Suprapubic skin (tissue), 4 donors: ENCODE data around the gene GBGT1. TPM values are rescaled to one million over a fixed set of nuclear protein-coding genes. Genes with fewer than 3 reads are reported as not detected.

Source experiments
- DNase-seq, 2 donors: peaks; one replicate each; pipeline ENCODE4 v3.0.0-alpha.2; 2019; ENCODE audit warnings: low spot score in 2 of 2
- H3K27ac ChIP-seq: fragments of 200-600 bp; sonication (generic); one replicate; pipeline ENCODE4 v1.5.1; 2019
- H3K27me3 ChIP-seq: fragments of 200-600 bp; sonication (generic); one replicate; pipeline ENCODE4 v1.5.1; 2019
- H3K36me3 ChIP-seq: fragments of 200-600 bp; sonication (generic); one replicate; pipeline ENCODE4 v1.5.1; 2019
- H3K4me1 ChIP-seq: fragments of 200-600 bp; sonication (generic); one replicate; pipeline ENCODE4 v1.5.1; 2019
- H3K4me3 ChIP-seq: fragments of 200-600 bp; sonication (generic); one replicate; pipeline ENCODE4 v1.5.1; 2019; ENCODE audit warnings: mild to moderate bottlenecking
- H3K9me3 ChIP-seq: fragments of 200-600 bp; sonication (generic); one replicate; pipeline ENCODE4 v1.5.1; 2019
- CTCF ChIP-seq, 2 donors: fragments of 200-600 bp in 1 of 2; fragments of 450-650 bp in 1 of 2; sonication (generic) in 1 of 2; IDR thresholded peaks; one replicate each; pipeline ENCODE4 v1.5.1; 2016 to 2019; ENCODE audit warnings: antibody characterized with exemption in 2 of 2, mild to moderate bottlenecking in 1 of 2, moderate library complexity in 1 of 2
- EP300 ChIP-seq: sonication (generic); formaldehyde crosslinking; IDR thresholded peaks from one replicate; pipeline ENCODE4 v1.6.1; 2017; ENCODE audit warnings: antibody characterized with exemption
- POLR2A ChIP-seq, 2 donors: fragments of 450-650 bp; IDR thresholded peaks; one replicate each; pipeline ENCODE4 v1.6.1; 2017; ENCODE audit warnings: antibody characterized with exemption in 2 of 2, mild to moderate bottlenecking in 2 of 2, moderate library complexity in 2 of 2
- POLR2AphosphoS5 ChIP-seq, 3 donors: sonication (generic); formaldehyde crosslinking; IDR thresholded peaks; one replicate each; pipeline ENCODE4 v1.6.1; 2017; ENCODE audit warnings: antibody characterized with exemption in 3 of 3
- WGBS: methylation state at CpG from one replicate; pipeline ENCODE4 v1.1.5; 2018; 5-methylcytosine and 5-hydroxymethylcytosine counted together
- total RNA-seq, 4 donors: library from RNA; depleted of rRNA; stranded (reverse); fragments of >200 nt; gene quantifications; one replicate each; pipeline ENCODE4 v1.1.0, GENCODE V29; 2016

GBGT1 gene
- total RNA-seq, 4 donors from 2014 or later = 2.6 to 14.6 (median 5.8) TPM

- 38% methylated on average over 8 of the region's 18 CpGs for WGBS
- Histone ChIP-seq H3K4me3 (peak overlapping the region; percentile 93), H3K9me3 (no peaks in the 10 kb centered on the region), H3K4me1 (peaks cover 94% of the 10 kb centered on the region), H3K36me3 (no peaks in the 10 kb centered on the region), H3K27ac (peak overlapping the region; percentile 98), H3K27me3 (no peaks in the 10 kb centered on the region)
- TF ChIP-seq CTCF (IDR thresholded peaks at IDR 0.05) = no peak
- peak in 1 of 2 donors; percentile 83 for DNase-seq
Observed at GRCh38 chr9:133117271-133118178, 46.2 kb downstream of the GBGT1 start.

GRCh38 chr9:133116346-133117231 is 47.1 kb downstream of the GBGT1 start:
- peaks cover 93% of the 10 kb centered on the region for H3K4me1 ChIP-seq
- peaks cover 5% of the 10 kb centered on the region for H3K36me3 ChIP-seq
- DNase-seq = peak in 1 of 2 donors; percentile 74
- 67% methylated on average over 8 of the region's 20 CpGs for WGBS
- peak overlapping the region; percentile 98 for H3K27ac ChIP-seq
- H3K27me3 ChIP-seq = no peaks in the 10 kb centered on the region
- no peak overlapping the region for H3K4me3 ChIP-seq
- no peak for TF ChIP-seq EP300
- no peak for TF ChIP-seq CTCF (IDR thresholded peaks at IDR 0.05)
- TF ChIP-seq POLR2A (IDR thresholded peaks at IDR 0.05) = no peak
- no peak for TF ChIP-seq POLR2AphosphoS5 (IDR thresholded peaks at IDR 0.05)
- no peaks in the 10 kb centered on the region for H3K9me3 ChIP-seq

DNA sequence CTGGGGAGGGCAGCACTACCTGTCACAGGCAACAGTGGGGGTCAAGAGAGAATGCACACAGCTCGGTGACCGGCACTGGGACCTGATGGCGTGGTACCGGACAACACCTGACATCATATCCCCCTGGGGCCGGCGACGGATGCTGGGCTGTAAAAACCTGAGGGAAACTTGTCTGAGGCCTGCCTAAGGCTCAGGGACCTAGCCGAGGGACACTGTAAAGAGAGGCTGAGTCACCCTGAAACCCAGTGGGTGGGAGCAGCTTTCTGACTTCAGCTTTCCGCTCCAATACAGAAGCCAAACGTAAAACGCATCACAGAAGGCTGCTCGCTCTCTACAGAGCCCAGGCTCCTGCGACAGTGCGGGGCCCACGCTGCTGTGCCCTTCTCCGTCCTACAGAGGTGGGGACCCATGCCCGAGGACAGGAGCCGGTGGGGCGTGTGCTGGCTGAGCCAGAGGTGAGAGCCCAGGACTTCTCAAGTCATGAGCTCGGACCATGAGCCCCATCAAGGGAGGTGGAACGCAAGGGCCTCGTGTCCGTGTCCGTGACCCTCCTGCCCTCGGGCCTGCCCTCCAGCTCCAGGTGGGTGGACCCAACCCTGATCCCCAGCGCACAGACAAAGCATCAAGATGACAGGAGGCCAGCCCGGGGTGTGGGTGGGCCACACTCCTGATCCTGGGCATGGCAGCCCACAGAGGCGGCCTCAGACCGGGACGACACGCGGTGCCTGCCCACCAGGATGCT is 47.9 kb downstream of the GBGT1 start:
- H3K4me3 ChIP-seq = no peak overlapping the region
- WGBS = 51% methylated on average over 3 of the region's 32 CpGs
- H3K27ac ChIP-seq = peak overlapping the region; percentile 65
- DNase-seq = peak in 1 of 2 donors; percentile 80
- peaks cover 13% of the 10 kb centered on the region for H3K36me3 ChIP-seq
- H3K4me1 ChIP-seq = peaks cover 88% of the 10 kb centered on the region
- no peaks in the 10 kb centered on the region for H3K9me3 ChIP-seq
- H3K27me3 ChIP-seq = no peaks in the 10 kb centered on the region
- TF ChIP-seq CTCF (IDR thresholded peaks at IDR 0.05) = no peak
- TF ChIP-seq EP300 = no peak
- no peak for TF ChIP-seq POLR2A (IDR thresholded peaks at IDR 0.05)
- TF ChIP-seq POLR2AphosphoS5 (IDR thresholded peaks at IDR 0.05) = no peak

GRCh38 chr9:133114886-133115603 is 48.7 kb downstream of the GBGT1 start:
- no peak for TF ChIP-seq CTCF (IDR thresholded peaks at IDR 0.05)
- TF ChIP-seq POLR2AphosphoS5 (IDR thresholded peaks at IDR 0.05) = no peak
- TF ChIP-seq EP300 = no peak
- TF ChIP-seq POLR2A (IDR thresholded peaks at IDR 0.05) = no peak
- peaks cover 21% of the 10 kb centered on the region for H3K36me3 ChIP-seq
- H3K9me3 ChIP-seq = no peaks in the 10 kb centered on the region
- H3K27ac ChIP-seq = peak overlapping the region; percentile 65
- DNase-seq = peak in 1 of 2 donors; percentile 71
- H3K4me1 ChIP-seq = peaks cover 83% of the 10 kb centered on the region
- H3K27me3 ChIP-seq = no peaks in the 10 kb centered on the region
- no peak overlapping the region for H3K4me3 ChIP-seq
- WGBS = 79% methylated on average over 15 of the region's 19 CpGs
